Stimulated activated CD8-positive, alpha-beta memory T cell treated with anti-CD3 and anti-CD28 coated beads, Interleukin-15, amount 100 ng/mL, for 48 hours (primary cell): ENCODE measurements around the gene ADGRV1.
"Not testable (repeated sequence)": the region's sequence is repeated elsewhere in the genome, so short reads cannot be mapped to it uniquely, and the experiment has no call there.

Experiments used
- DNase-seq, 2 donors: peaks; one replicate each; pipeline ENCODE4 v3.0.0-alpha.2; 2020; ENCODE audit warnings: low read depth in 2 of 2

Gene ADGRV1

GRCh38 chr5:90902651-90903386 lies 344.2 kb downstream of the ADGRV1 start:
- DNase-seq = no peak

DNA sequence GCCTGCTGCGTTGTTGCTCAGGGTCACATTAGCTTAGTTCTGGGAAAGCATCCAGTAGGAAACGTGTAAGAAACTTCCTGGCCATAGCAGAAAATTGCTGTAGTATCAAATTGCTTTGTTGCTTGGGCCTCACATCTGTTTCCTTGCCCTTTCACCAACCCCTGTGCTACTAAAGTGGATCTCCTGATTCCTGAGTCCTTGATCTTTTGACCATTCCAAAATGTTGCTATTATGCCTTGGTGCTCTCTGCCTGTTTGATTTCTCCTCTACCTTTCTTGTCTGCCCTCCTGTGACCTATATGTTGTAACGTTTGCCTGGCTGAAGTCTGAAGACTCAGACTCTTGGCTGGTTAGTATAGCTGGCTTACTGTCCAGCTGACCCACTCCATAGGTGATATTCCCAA lies 350.5 kb downstream of the ADGRV1 start:
- no peak for DNase-seq

GRCh38 chr5:90909940-90910339 lies 351.3 kb downstream of the ADGRV1 start:
- DNase-seq = no peak

DNA sequence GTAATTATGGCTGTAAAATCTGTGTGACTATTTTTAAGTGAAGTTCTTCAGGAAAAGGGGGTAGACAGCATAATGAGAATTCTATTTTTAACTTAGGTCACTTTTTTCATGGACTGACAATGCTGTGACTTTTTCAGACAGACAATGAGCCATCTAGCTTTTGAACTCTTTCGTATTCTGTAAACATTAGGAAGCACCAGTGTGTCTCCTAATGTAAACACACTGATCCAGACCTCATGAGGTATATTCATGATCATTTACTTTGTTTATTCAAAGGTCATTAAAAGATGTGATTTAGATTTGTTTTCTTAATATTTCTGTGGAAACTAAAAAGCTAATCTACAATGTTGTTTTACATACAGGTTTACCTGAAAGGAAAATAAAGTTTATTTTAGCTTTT lies 352.6 kb downstream of the ADGRV1 start:
- DNase-seq = no peak

- DNase-seq = no peak
These were observed 353.9 kb downstream of the ADGRV1 start for GRCh38 chr5:90912476-90912875.

DNA sequence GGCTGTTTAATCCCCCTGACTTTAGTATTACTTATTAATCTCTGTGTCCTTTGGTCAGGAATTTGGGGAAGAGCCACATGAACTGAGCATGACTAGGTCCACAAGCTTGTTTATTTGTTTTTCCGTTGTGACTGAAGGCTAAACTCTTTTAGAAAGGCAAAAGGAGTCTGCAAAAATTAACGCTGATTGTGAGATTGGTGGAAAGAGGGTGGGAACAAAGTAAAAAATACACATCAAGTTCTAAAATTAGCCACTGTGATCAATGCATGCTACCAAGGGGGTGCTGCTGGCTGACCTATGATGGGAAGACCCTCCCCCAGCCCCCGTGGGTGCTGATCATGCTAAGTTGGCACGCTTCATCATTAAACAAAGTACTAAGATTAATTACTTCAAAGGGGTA lies 356.8 kb downstream of the ADGRV1 start:
- no peak for DNase-seq

GRCh38 chr5:90916947-90917800 lies 358.6 kb downstream of the ADGRV1 start:
- DNase-seq = no peak

DNA sequence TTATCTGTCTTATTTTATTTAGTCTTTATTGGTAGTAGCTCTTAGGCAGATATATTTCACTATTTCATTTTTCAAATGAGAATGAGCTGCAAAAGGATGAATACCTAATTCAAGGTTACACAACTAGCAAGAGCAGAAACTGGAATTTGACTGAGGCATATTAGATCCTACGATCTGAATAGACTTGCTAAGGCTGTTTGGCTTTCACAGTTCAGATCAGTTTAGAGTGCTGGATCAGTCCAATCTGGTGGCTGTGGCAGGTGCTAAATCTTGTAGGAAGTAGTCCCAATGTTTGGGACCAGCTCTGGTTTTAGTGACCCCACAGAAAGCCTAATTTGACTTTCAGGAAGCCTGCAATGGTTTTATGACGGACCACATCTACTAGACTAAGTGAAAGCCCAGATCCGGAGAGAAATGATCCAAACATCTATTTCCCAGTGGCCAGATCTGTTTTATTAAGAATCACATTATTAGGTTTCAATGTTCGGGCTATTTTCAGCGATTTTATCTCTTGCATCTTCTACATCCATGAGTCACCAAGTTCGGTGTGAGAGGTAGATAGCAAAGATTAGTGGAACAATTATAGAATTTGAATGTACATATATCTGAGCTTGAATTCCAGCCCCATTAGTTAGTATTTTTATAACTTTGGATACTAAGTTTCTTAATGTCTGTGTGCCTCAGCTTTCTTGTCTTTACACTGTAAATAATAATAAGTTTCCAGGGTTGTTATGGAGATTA lies 359.5 kb downstream of the ADGRV1 start:
- DNase-seq = no peak

DNA sequence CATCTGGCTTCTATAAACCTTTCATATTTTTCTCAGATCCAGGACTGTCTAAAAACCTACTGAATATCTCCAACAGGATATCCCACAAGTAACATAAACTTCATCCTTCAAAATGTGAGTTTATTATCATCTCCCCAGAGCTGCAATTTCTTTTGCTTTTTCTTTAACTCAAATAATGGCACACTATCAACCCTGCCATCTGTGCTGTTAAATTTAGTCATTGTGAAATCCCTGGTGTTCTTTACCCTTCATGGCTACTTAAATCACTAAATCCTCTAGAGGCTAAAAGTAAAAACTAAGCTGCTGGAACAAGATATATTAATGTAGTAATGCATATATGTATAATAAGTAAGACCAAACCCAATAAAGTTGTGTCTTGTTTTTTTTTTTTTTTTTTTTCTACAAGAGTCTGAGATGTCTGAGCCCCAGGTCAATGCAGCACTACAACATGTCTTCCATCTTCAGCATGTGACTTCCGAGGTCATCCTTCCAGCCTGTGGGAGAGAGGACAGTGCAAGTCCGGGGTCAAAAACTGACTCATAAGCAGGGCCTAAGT lies 362.9 kb downstream of the ADGRV1 start:
- DNase-seq = no peak

DNA sequence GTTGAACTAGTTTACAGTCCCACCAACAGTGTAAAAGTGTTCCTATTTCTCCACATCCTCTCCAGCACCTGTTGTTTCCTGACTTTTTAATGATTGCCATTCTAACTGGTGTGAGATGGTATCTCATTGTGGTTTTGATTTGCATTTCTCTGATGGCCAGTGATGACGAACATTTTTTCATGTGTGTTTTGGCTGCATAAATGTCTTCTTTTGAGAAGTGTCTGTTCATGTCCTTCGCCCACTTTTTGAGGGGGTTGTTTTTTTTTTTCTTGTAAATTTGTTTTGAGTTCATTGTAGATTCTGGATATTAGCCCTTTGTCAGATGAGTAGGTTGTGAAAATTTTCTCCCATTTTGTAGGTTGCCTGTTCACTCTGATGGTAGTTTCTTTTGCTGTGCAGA lies 365.6 kb downstream of the ADGRV1 start:
- DNase-seq = not testable (repeated sequence)

- not testable (repeated sequence) for DNase-seq
These were observed 370.6 kb downstream of the ADGRV1 start for GRCh38 chr5:90929013-90929839.

DNA sequence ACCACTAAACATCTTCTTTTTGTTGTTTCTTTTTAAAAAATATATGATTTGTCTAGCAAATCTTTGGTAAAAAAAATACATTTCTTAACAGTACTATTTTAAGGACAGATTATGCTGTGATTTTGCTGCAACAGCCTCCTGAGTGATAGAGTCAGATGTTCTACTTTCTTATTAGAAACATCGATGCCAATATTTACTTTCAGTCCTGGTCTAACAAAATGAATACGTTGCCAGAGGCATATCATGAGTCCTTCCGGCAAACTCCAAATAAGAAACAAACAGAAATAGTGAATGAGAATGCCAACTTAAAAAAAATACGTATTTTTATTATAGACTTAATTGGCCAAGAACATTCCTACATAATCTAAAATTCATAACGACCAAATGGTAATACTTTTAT lies 371.5 kb downstream of the ADGRV1 start:
- DNase-seq = no peak

GRCh38 chr5:90930756-90931431 lies 372.3 kb downstream of the ADGRV1 start:
- no peak for DNase-seq

DNA sequence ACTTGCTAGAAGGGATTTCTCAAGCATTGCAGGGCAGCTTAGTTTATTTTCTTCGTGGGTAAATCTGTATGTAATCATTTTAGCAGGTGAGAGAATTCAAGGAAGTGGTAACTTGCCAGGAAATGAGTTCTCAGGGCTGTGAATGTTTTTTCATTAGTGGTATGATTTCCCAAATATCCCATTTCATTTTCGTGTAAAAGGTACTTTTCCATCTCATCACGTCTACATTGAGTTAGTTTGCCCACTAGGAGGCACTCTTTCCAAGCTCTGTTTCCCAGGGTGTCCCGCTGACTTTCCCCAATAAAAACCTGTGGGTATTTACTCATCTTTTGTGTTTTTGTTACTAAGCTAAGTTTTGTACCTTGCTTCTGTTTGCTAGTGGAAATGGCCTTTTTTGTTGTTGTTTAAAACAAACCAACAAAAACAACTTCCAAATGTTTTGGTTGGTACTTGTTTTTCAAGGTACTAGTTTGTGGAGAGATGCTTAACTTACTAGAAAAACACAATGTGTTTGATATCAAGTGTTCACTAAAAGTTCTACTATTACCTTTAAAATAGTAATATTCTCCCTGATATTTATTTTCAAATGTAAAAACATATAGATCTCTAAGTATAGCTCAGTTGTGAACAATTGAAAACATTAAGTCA lies 373.6 kb downstream of the ADGRV1 start:
- DNase-seq = peak in 1 of 2 donors; percentile 4

GRCh38 chr5:90933298-90933697 lies 374.7 kb downstream of the ADGRV1 start:
- no peak for DNase-seq

GRCh38 chr5:90934091-90934719 lies 375.6 kb downstream of the ADGRV1 start:
- DNase-seq = no peak

DNA sequence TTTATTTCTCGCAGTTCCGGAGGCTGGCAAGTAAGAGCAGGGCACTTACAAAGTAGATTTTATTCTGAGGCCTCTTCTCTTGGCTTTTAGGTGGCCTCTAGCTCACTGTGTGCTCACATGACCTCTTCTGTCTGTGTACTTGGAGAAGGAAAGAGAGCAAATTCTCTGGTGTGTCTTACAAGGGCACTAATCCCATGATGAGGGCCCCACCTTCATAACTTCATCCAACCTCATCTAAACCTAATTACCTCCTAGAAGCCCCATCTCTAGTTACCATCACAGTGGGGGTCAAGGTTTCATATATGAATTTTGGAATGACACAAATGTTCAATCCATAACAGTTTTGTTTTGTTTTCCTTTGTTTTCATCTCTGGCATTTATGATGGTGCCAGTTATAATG lies 376.1 kb downstream of the ADGRV1 start:
- no peak for DNase-seq

DNA sequence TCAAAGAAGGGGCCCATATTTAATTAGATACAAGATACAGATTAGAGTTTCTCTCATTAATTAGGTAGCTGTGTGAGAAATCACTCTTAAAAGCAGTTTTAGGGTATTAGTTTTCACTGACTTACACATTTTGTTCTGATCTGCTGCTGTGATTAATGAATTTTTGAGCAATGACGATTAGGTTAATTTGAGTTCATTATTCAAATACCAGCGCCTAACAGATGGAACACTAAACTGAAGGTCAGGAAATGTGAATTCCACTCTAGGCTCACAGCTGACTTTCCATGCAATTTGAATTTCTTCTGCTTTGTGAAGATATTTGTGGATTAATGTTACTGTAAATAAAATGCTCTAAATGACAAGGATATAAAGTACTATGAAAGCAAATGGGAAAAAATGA lies 380.6 kb downstream of the ADGRV1 start:
- no peak for DNase-seq

DNA sequence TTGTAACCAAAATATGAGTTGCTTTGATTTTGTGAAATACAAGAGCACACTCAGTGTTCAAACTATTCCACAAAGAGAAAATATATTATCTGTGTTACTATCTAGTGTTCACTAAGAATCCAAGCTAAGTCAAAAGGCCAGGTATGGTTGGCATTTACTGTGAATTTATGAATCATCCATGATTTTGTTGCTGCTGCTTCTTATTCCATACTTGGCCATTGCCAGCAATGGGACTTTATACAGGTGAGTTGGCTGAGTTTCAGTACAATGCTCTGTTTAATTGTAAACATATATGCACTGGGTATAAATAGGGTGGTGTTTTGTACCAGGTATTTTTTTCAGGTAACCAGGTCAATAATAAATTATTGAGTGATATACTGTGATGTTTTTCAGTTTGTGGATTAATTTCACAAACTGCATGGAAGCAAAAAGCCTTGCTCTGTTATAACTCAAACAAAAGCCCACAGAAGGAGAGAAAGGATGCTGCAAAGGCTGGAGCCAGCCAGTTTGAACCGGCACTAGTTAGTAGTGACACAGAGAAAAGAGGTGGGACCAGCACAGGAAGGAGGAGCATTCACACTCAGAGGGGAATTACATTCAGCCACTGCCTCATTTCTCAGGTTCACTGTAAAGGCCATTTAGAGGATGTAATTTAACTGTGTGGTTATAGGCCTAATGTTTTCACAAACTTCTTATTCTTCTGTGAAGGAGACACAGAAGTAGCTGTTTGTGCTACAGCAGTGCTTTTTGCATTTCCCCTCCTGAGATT lies 381.8 kb downstream of the ADGRV1 start:
- peak; percentile 3 to 7 for DNase-seq
